ENCODE data around the gene SKIL.

The SKIL gene

GRCh38 chr3:170429050-170429449 is 71.5 kb downstream of the SKIL start:
- TF ChIP-seq ZFX (IDR thresholded peaks at IDR 0.05; ENCODE audit: borderline replicate concordance) (no peak), CTCF (IDR thresholded peaks at IDR 0.05) (no peak)
- no peak overlapping the region for H3K27ac ChIP-seq

- H3K27ac ChIP-seq = no peak overlapping the region
- TF ChIP-seq ZFX (IDR thresholded peaks at IDR 0.05; ENCODE audit: borderline replicate concordance) = no peak
- no peak for TF ChIP-seq CTCF (IDR thresholded peaks at IDR 0.05)
Observed at GRCh38 chr3:170431054-170431453, 73.5 kb downstream of the SKIL start.

- no peak for TF ChIP-seq ZFX (IDR thresholded peaks at IDR 0.05; ENCODE audit: borderline replicate concordance)
- TF ChIP-seq CTCF (IDR thresholded peaks at IDR 0.05) = no peak
- H3K27ac ChIP-seq = no peak overlapping the region
Observed at GRCh38 chr3:170432416-170432815, 74.9 kb downstream of the SKIL start.

GRCh38 chr3:170436697-170437096 is 79.2 kb downstream of the SKIL start:
- TF ChIP-seq CTCF (IDR thresholded peaks at IDR 0.05) = no peak
- TF ChIP-seq ZFX (IDR thresholded peaks at IDR 0.05; ENCODE audit: borderline replicate concordance) = no peak
- no peak overlapping the region for H3K27ac ChIP-seq

GRCh38 chr3:170437176-170437575 is 79.7 kb downstream of the SKIL start:
- no peak overlapping the region for H3K27ac ChIP-seq
- TF ChIP-seq CTCF (IDR thresholded peaks at IDR 0.05) (no peak), ZFX (IDR thresholded peaks at IDR 0.05; ENCODE audit: borderline replicate concordance) (no peak)

- no peak overlapping the region for H3K27ac ChIP-seq
- TF ChIP-seq CTCF (IDR thresholded peaks at IDR 0.05) = no peak
- TF ChIP-seq ZFX (IDR thresholded peaks at IDR 0.05; ENCODE audit: borderline replicate concordance) = no peak
Observed at GRCh38 chr3:170437696-170438407, 80.3 kb downstream of the SKIL start.

GRCh38 chr3:170438836-170439235 is 81.3 kb downstream of the SKIL start:
- TF ChIP-seq ZFX (IDR thresholded peaks at IDR 0.05; ENCODE audit: borderline replicate concordance) (no peak), CTCF (IDR thresholded peaks at IDR 0.05) (no peak)
- H3K27ac ChIP-seq = no peak overlapping the region
